ENCODE data around the gene IQSEC1.

Gene IQSEC1

DNA sequence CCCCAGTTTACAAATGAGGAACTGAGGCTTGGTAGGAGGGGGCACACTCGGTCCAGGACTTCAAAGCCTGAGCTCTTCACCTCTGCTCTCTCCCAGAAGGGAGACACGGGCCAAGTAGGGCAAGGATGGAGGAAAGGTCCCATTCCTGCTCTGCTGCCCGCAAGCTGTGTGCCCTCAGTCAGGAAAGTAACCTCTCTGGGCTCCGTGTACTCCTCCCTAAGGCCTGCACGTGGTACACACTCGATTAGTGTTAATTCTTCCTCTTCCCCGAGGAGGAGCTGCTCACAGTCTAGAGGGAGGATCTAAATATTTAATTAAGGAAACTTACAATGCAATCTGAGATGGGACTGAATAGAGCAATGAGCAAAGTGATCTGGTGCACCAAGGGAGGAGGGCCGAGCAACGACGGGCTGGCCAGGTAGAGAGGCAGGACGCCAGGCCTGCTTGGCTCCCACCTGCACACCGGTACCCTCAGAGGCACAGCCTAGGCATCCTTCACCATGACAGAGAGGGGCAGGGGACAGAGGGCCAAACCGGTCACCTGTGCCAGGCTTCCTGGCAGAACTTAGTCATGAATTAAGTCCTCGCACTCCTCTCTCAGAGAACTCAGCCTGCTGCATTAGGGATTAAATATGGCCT lies 47.2 kb upstream of the IQSEC1 start:
- TF ChIP-seq, protein P1, sequence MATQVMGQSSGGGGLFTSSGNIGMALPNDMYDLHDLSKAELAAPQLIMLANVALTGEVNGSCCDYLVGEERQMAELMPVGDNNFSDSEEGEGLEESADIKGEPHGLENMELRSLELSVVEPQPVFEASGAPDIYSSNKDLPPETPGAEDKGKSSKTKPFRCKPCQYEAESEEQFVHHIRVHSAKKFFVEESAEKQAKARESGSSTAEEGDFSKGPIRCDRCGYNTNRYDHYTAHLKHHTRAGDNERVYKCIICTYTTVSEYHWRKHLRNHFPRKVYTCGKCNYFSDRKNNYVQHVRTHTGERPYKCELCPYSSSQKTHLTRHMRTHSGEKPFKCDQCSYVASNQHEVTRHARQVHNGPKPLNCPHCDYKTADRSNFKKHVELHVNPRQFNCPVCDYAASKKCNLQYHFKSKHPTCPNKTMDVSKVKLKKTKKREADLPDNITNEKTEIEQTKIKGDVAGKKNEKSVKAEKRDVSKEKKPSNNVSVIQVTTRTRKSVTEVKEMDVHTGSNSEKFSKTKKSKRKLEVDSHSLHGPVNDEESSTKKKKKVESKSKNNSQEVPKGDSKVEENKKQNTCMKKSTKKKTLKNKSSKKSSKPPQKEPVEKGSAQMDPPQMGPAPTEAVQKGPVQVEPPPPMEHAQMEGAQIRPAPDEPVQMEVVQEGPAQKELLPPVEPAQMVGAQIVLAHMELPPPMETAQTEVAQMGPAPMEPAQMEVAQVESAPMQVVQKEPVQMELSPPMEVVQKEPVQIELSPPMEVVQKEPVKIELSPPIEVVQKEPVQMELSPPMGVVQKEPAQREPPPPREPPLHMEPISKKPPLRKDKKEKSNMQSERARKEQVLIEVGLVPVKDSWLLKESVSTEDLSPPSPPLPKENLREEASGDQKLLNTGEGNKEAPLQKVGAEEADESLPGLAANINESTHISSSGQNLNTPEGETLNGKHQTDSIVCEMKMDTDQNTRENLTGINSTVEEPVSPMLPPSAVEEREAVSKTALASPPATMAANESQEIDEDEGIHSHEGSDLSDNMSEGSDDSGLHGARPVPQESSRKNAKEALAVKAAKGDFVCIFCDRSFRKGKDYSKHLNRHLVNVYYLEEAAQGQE (IDR thresholded peaks at IDR 0.05; ENCODE audit: insufficient read depth in 1 of 2, low read depth in 2 of 2, low read length in 2 of 2) = no peak
- TF ChIP-seq POLR2AphosphoS5 (IDR thresholded peaks at IDR 0.05; ENCODE audit: low read depth, low read length) = no peak

DNA sequence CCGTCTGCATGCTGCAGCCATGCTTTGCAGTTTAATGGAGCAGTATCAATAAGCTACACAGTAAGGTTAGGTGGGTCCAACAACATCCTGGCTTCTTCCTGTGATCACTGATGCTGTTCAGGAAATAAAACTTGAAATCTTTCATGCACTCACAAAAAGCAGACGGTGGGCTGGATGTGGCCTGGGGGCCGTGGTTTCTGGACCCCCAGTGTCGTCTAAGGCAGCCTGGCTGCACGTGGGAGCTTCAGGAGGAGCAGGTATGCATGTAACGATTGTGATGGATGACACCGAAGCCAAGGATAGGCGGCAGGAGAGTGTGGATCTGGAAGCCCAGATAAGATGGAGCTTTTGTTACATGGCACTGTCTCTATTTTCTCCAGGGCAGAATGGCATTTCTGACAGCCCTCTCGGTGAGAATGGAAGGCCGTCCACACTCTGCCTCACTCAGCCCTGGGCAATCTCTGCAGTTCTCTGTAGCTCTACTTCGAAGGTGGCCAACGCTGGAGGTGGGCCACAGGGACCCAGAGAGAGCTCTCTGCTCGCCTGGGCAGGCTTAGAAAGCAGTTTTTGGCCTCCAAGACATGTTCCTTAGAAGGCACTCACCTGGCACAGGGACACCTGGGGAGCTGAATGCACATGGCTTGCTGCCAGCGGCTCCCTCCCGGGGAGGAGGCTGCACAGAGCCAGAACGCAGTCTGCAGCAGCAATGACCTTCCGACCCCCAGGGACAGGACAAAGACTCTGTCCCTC lies 46.4 kb upstream of the IQSEC1 start:
- no peak for TF ChIP-seq POLR2AphosphoS5 (IDR thresholded peaks at IDR 0.05; ENCODE audit: low read depth, low read length)
- TF ChIP-seq, protein P1 (IDR thresholded peaks at IDR 0.05; ENCODE audit: insufficient read depth in 1 of 2, low read depth in 2 of 2, low read length in 2 of 2) = no peak
- TF ChIP-seq FOXP2 (optimal IDR thresholded peaks at IDR 0.05; ENCODE audit: borderline replicate concordance, extremely low read depth, extremely low read length, insufficient read depth) = no peak
- no peak for TF ChIP-seq SIN3A (IDR thresholded peaks at IDR 0.05; ENCODE audit: borderline replicate concordance, insufficient read depth, low read length)
- no peak for TF ChIP-seq TAF1 (IDR thresholded peaks at IDR 0.05; ENCODE audit: borderline replicate concordance, insufficient read depth, low read length)

DNA sequence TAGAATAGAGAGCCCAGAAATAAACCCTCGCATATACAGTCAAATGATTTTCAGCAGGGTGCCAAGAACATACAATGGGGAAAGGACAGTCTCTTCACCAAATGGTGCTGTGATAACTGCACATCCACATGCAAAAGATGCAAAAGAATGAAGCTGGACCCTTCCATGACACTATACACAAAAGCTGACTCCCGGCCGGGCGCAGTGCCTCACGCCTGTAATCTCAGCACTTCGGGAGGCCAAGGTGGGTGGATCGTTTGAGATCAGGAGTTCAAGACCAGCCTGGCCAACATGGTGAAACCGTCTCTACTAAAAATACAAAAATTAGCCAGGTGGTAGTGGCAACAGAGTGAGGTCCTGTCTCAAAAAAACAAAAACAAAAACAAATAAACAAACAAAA lies 43.2 kb upstream of the IQSEC1 start:
- TF ChIP-seq POLR2AphosphoS5 (IDR thresholded peaks at IDR 0.05; ENCODE audit: low read depth, low read length) = no peak

DNA sequence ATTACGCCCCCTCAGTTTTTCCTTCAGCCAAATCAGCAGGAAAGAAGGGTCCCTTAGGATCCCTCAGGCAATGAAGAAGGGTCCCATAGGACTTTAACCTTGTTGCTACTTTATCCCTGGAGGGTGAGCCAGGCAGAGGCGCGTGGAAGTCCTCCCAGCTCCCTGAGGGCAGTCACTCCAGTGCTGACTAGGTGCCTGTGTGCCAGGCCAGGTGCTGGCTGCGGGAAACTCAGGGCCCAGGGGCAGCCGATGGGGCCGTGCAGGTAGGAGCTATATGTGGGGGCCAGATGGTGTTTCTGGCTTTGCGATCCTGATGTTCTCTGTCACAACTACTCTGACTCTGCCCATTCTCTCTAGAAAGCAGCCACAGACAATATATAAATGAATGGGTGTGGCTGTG lies 42.8 kb upstream of the IQSEC1 start:
- TF ChIP-seq, protein P1 (IDR thresholded peaks at IDR 0.05; ENCODE audit: insufficient read depth in 1 of 2, low read depth in 2 of 2, low read length in 2 of 2) = no peak
- TF ChIP-seq POLR2AphosphoS5 (IDR thresholded peaks at IDR 0.05; ENCODE audit: low read depth, low read length) (no peak), SIN3A (IDR thresholded peaks at IDR 0.05; ENCODE audit: borderline replicate concordance, insufficient read depth, low read length) (no peak), TAF1 (IDR thresholded peaks at IDR 0.05; ENCODE audit: borderline replicate concordance, insufficient read depth, low read length) (no peak), FOXP2 (optimal IDR thresholded peaks at IDR 0.05; ENCODE audit: borderline replicate concordance, extremely low read depth, extremely low read length, insufficient read depth) (no peak)

DNA sequence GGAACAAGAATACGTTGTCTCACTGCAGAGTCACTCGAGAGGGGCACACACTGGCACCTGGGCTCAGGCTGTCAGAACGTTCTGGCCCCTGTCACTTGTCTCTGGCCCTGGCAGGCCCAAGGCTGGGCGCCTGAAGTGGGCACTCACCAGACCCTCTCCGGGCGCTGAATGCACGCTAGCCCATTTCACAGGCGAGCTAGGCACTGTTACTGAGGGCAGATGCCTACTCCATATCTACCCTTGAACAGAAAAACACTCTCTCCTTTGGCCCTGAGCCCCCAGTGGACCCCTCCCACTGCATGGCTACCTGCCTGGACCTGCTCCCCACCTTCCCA lies 42.3 kb upstream of the IQSEC1 start:
- TF ChIP-seq FOXP2 (optimal IDR thresholded peaks at IDR 0.05; ENCODE audit: borderline replicate concordance, extremely low read depth, extremely low read length, insufficient read depth) = no peak
- TF ChIP-seq, protein P1 (IDR thresholded peaks at IDR 0.05; ENCODE audit: insufficient read depth in 1 of 2, low read depth in 2 of 2, low read length in 2 of 2) = no peak
